Smooth muscle cell (in vitro differentiated cells): ENCODE data around the gene KREMEN2. TPM values are rescaled to one million over a fixed set of nuclear protein-coding genes. Genes with fewer than 3 reads are reported as not detected.

Experiments used
- DNase-seq: peaks from one replicate; lab custom pipeline; 2025; ENCODE audit not compliant: unreplicated experiment; lab: John Stamatoyannopoulos, UW
- H2AFZ ChIP-seq: fragments of 200-600 bp; sonication (generic); 2 replicates; pipeline ENCODE4 v1.6.0; 2016; ENCODE audit warnings: antibody characterized with exemption, low read depth, mild to moderate bottlenecking
- H3F3A ChIP-seq: fragments of 200-600 bp; sonication (generic); 2 replicates; pipeline ENCODE4 v1.6.0; 2017; ENCODE audit warnings: antibody characterized with exemption, low read depth
- H3K27ac ChIP-seq: fragments of 200-600 bp; sonication (generic); 2 replicates; pipeline ENCODE4 v1.5.1; 2016; ENCODE audit warnings: low read depth, mild to moderate bottlenecking
- H3K27me3 ChIP-seq: fragments of 200-600 bp; sonication (generic); 2 replicates; pipeline ENCODE4 v1.6.1; 2016; ENCODE audit warnings: low read depth, mild to moderate bottlenecking
- H3K36me3 ChIP-seq: fragments of 200-600 bp; sonication (generic); 2 replicates; pipeline ENCODE4 v1.5.1; 2016; ENCODE audit warnings: low read depth
- H3K4me1 ChIP-seq: fragments of 200-600 bp; sonication (generic); 2 replicates; pipeline ENCODE4 v1.5.1; 2016; ENCODE audit warnings: low read depth
- H3K4me2 ChIP-seq: fragments of 200-600 bp; sonication (generic); 2 replicates; pipeline ENCODE4 v1.6.0; 2016; ENCODE audit warnings: mild to moderate bottlenecking
- H3K4me3 ChIP-seq: fragments of 200-600 bp; sonication (generic); 2 replicates; pipeline ENCODE4 v1.5.1; 2016; ENCODE audit warnings: mild to moderate bottlenecking
- H3K79me2 ChIP-seq: fragments of 200-600 bp; sonication (generic); 2 replicates; pipeline ENCODE4 v1.6.0; 2016; ENCODE audit warnings: low read depth, mild to moderate bottlenecking
- H3K9ac ChIP-seq: fragments of 200-600 bp; sonication (generic); 2 replicates; pipeline ENCODE4 v1.6.0; 2016; ENCODE audit warnings: low read depth
- H3K9me3 ChIP-seq: fragments of 200-600 bp; sonication (generic); replicated peaks from 2 replicates; pipeline ENCODE4 v1.5.1; 2016; ENCODE audit warnings: low read depth
- H4K20me1 ChIP-seq: fragments of 200-600 bp; sonication (generic); 2 replicates; pipeline ENCODE4 v1.6.0; 2016; ENCODE audit warnings: low read depth
- WGBS: methylation state at CpG from one replicate; pipeline ENCODE4 v1.1.7; 2016; ENCODE audit warnings: low lambda C conversion rate; 5-methylcytosine and 5-hydroxymethylcytosine counted together
- polyA plus RNA-seq: library from polyadenylated mRNA; unstranded; fragments of >200 nt; fragmentation: Nextera tagmentation; extraction: Ambion mirVana; gene quantifications from 2 replicates; pipeline ENCODE4 v1.2.1, GENCODE V29; 2016
- total RNA-seq: library from RNA; depleted of rRNA; stranded (reverse); fragments of >200 nt; gene quantifications from 2 replicates; pipeline ENCODE4 v1.2.3, GENCODE V29; 2014
- TF ChIP-seq, protein P1 (sequence below): fragments of 200-600 bp; sonication (generic); IDR thresholded peaks from 2 replicates; pipeline ENCODE4 v1.5.1; 2017; ENCODE audit warnings: borderline replicate concordance, mild to moderate bottlenecking, antibody characterized with exemption; ENCODE audit not compliant: insufficient read depth, poor library complexity, severe bottlenecking

Gene KREMEN2
- total and polyA plus RNA-seq, 2 experiments from 2014 or later = 0.27 to 2.0 TPM

DNA sequence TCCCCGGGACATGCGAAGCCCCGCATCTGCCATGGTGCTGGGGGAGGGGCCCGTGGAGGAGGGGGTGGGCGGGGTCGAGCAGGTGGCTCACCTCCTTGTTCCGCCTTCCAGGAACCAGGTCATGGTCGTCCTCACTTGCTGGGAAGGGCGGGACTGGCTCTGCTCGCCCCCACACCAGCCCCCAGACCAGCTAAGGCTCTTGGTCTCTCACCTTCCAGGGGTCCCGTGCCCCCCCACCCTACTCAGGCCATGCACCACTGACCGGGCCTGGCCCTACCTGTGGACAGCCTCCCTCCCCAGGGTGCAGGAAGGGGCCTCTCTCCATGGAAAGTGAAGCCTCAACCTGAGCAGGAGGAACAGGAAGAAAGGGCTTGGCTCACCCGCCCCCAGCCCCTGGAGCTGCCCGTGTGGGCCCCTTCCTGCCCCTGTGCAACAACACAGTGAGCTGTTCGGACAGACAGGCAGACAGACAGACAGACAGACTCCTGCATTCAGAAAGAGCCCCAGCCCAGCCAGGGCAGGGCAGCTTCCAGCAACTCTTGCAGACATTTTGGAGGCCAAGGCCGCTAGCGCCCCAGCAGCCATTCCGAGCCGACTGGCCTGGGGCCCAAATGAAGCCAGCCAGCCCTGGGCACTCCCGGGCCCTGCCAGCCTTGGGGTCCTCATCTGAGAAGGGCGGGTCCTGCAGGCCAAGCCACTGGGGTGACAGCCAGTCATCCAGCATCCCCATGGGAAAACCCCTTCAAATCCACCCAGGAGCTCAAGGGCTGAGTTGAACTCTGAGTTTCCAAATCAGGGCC, 8.1 kb upstream of the KREMEN2 start:
- DNase-seq = no peak
- H4K20me1 ChIP-seq = no peaks in the 10 kb centered on the region
- no peak overlapping the region for H2AFZ ChIP-seq
- H3K27me3 ChIP-seq = no peaks in the 10 kb centered on the region
- H3K4me2 ChIP-seq = no peak overlapping the region
- WGBS = 91% methylated on average over 11 of the region's 21 CpGs
- no peaks in the 10 kb centered on the region for H3K9me3 ChIP-seq
- TF ChIP-seq, protein P1, sequence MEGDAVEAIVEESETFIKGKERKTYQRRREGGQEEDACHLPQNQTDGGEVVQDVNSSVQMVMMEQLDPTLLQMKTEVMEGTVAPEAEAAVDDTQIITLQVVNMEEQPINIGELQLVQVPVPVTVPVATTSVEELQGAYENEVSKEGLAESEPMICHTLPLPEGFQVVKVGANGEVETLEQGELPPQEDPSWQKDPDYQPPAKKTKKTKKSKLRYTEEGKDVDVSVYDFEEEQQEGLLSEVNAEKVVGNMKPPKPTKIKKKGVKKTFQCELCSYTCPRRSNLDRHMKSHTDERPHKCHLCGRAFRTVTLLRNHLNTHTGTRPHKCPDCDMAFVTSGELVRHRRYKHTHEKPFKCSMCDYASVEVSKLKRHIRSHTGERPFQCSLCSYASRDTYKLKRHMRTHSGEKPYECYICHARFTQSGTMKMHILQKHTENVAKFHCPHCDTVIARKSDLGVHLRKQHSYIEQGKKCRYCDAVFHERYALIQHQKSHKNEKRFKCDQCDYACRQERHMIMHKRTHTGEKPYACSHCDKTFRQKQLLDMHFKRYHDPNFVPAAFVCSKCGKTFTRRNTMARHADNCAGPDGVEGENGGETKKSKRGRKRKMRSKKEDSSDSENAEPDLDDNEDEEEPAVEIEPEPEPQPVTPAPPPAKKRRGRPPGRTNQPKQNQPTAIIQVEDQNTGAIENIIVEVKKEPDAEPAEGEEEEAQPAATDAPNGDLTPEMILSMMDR = no peak
- H3K36me3 ChIP-seq = no peaks in the 10 kb centered on the region
- H3F3A ChIP-seq = no peaks in the 10 kb centered on the region
- no peak overlapping the region for H3K4me3 ChIP-seq
- H3K79me2 ChIP-seq = no peaks in the 10 kb centered on the region
- H3K27ac ChIP-seq = no peak overlapping the region
- H3K4me1 ChIP-seq = no peaks in the 10 kb centered on the region
- H3K9ac ChIP-seq = no peak overlapping the region

DNA sequence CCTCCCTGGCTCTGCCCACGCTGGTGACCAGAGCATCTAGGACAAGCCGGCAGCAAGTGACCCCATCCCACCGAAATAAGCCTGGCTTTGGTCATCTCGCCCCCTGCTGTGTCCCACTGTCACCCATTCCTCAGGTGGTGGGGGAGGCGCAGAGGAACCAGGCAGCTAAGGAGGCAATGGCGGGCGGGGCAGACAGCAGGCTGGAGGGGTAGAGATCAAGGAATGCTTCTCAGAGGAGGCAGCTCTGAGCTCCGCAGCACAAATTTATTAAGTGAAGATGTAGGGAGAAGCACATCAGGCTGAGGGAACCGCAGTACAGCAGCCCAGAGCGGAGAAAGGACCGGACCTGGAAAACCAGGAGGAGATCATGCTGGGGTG, 7.5 kb upstream of the KREMEN2 start:
- Histone ChIP-seq H3K9ac (no peak overlapping the region), H3K4me1 (no peaks in the 10 kb centered on the region), H2AFZ (no peak overlapping the region), H3K4me2 (no peak overlapping the region), H3K79me2 (no peaks in the 10 kb centered on the region), H3K9me3 (no peaks in the 10 kb centered on the region), H3F3A (no peaks in the 10 kb centered on the region), H3K36me3 (no peaks in the 10 kb centered on the region), H3K27me3 (no peaks in the 10 kb centered on the region), H3K4me3 (no peak overlapping the region), H4K20me1 (no peaks in the 10 kb centered on the region), H3K27ac (no peak overlapping the region)
- WGBS = 89% methylated on average over 11 of the region's 11 CpGs
- TF ChIP-seq, protein P1 = no peak
- no peak for DNase-seq

GRCh38 chr16:2959206-2959605, 4.9 kb upstream of the KREMEN2 start:
- no peak overlapping the region for H3K4me2 ChIP-seq
- H3K9me3 ChIP-seq = no peaks in the 10 kb centered on the region
- no peak overlapping the region for H3K4me3 ChIP-seq
- no peak for DNase-seq
- H3K4me1 ChIP-seq = peaks cover 13% of the 10 kb centered on the region
- H3K9ac ChIP-seq = no peak overlapping the region
- 85% methylated on average over 10 of the region's 10 CpGs for whole genome bisulfite sequencing
- H3F3A ChIP-seq = no peaks in the 10 kb centered on the region
- no peak overlapping the region for H3K27ac ChIP-seq
- TF ChIP-seq, protein P1 = no peak
- H3K27me3 ChIP-seq = peaks cover 19% of the 10 kb centered on the region
- no peaks in the 10 kb centered on the region for H3K36me3 ChIP-seq
- no peaks in the 10 kb centered on the region for H4K20me1 ChIP-seq
- H2AFZ ChIP-seq = no peak overlapping the region
- no peaks in the 10 kb centered on the region for H3K79me2 ChIP-seq
